Stimulated activated CD4-positive, alpha-beta T cell treated with anti-CD3 and anti-CD28 coated beads, Interleukin-4, amount 100 ng/mL, for 48 hours (primary cell): ENCODE measurements around the gene HOXA5.

Source experiments
- DNase-seq, 2 donors: peaks; one replicate each; pipeline ENCODE4 v3.0.0-alpha.2; 2020; ENCODE audit warnings: low read depth in 2 of 2

HOXA5 gene

GRCh38 chr7:27148756-27149641 lies 5.5 kb upstream of the HOXA5 start:
- no peak for DNase-seq

- DNase-seq = no peak
Measured at GRCh38 chr7:27148031-27148755, 4.7 kb upstream of the HOXA5 start.

- DNase-seq = no peak
Measured at GRCh38 chr7:27147199-27148030, 3.9 kb upstream of the HOXA5 start, which contains the start of gene HOXA6. Gene HOXA6 (minus strand): TSS chr7:27147774. CDS start chr7:27147749, 25 bp downstream.

GRCh38 chr7:27146491-27147198 lies 3.2 kb upstream of the HOXA5 start:
- DNase-seq = no peak

GRCh38 chr7:27145914-27146412 lies 2.5 kb upstream of the HOXA5 start:
- DNase-seq = no peak

- DNase-seq = no peak
Measured at GRCh38 chr7:27145165-27145913, 1.9 kb upstream of the HOXA5 start.

- no peak for DNase-seq
Measured at GRCh38 chr7:27144781-27145164, 1.3 kb upstream of the HOXA5 start.

- DNase-seq = no peak
Measured at GRCh38 chr7:27143950-27144780, 684 bp upstream of the HOXA5 start.

- no peak for DNase-seq
Measured at GRCh38 chr7:27142580-27143022, 880 bp downstream of the HOXA5 start.

GRCh38 chr7:27141923-27142579 lies 1.4 kb downstream of the HOXA5 start:
- no peak for DNase-seq

- no peak for DNase-seq
Measured at GRCh38 chr7:27141137-27141922, 2.2 kb downstream of the HOXA5 start.

- no peak for DNase-seq
Measured at GRCh38 chr7:27140126-27140857, 3.2 kb downstream of the HOXA5 start.

GRCh38 chr7:27139334-27140125 lies 4.0 kb downstream of the HOXA5 start:
- no peak for DNase-seq

- DNase-seq = no peak
Measured at GRCh38 chr7:27138985-27139333, 4.5 kb downstream of the HOXA5 start.

- DNase-seq = no peak
Measured at GRCh38 chr7:27138472-27138871, 5.0 kb downstream of the HOXA5 start.

- no peak for DNase-seq
Measured at GRCh38 chr7:27137640-27138315, 5.7 kb downstream of the HOXA5 start.
